HUDEP-2 (cell line): Measurements from ENCODE around the gene TARBP1.

Source experiments
- DNase-seq, 76 experiments: peaks; one replicate each; lab custom pipeline; 2025; ENCODE audit not compliant: unreplicated experiment in 76 of 76; lab: John Stamatoyannopoulos, UW

The TARBP1 gene

GRCh38 chr1:234484991-234485739, 6.2 kb upstream of the TARBP1 start:
- DNase-seq = no peak

GRCh38 chr1:234484218-234484617, 5.2 kb upstream of the TARBP1 start:
- DNase-seq = no peak

- DNase-seq = no peak
These were observed 2.8 kb upstream of the TARBP1 start for GRCh38 chr1:234481771-234482170.

GRCh38 chr1:234479866-234480265, 887 bp upstream of the TARBP1 start:
- no peak for DNase-seq

GRCh38 chr1:234479310-234479559, 256 bp upstream of the TARBP1 start:
- DNase-seq = no peak

GRCh38 chr1:234478152-234478480, 863 bp downstream of the TARBP1 start:
- peak in 52 of 76 experiments; percentile 3 to 76 (median 49) for DNase-seq

GRCh38 chr1:234477386-234478151, 1.4 kb downstream of the TARBP1 start:
- peak in 2 of 76 experiments; percentile 25 to 39 for DNase-seq

- no peak for DNase-seq
These were observed 2.8 kb downstream of the TARBP1 start for GRCh38 chr1:234476172-234476571.

GRCh38 chr1:234475167-234475793, 3.7 kb downstream of the TARBP1 start:
- no peak for DNase-seq

GRCh38 chr1:234474375-234474774, 4.6 kb downstream of the TARBP1 start:
- no peak for DNase-seq

- DNase-seq = no peak
These were observed 5.9 kb downstream of the TARBP1 start for GRCh38 chr1:234473118-234473517.

GRCh38 chr1:234469376-234469775, 9.6 kb downstream of the TARBP1 start:
- DNase-seq = no peak

GRCh38 chr1:234468580-234468979, 10.4 kb downstream of the TARBP1 start:
- DNase-seq = no peak

- DNase-seq = no peak
These were observed 11.2 kb downstream of the TARBP1 start for GRCh38 chr1:234467821-234468220.

- DNase-seq = no peak
These were observed 12.0 kb downstream of the TARBP1 start for GRCh38 chr1:234466945-234467344.

GRCh38 chr1:234463749-234464148, 15.2 kb downstream of the TARBP1 start:
- no peak for DNase-seq

- DNase-seq = no peak
These were observed 18.3 kb downstream of the TARBP1 start for GRCh38 chr1:234460652-234461051.

- DNase-seq = no peak
These were observed 20.5 kb downstream of the TARBP1 start for GRCh38 chr1:234458352-234459017.

- DNase-seq = no peak
These were observed 24.1 kb downstream of the TARBP1 start for GRCh38 chr1:234454926-234455325.

GRCh38 chr1:234452406-234452965, 26.5 kb downstream of the TARBP1 start:
- DNase-seq = no peak

- no peak for DNase-seq
These were observed 38.6 kb downstream of the TARBP1 start for GRCh38 chr1:234440348-234440747.
